GM18507 (cell line): Measurements from ENCODE around the gene HINT3.
"Not testable (repeated sequence)": the region's sequence is repeated elsewhere in the genome, so short reads cannot be mapped to it uniquely, and the experiment has no call there.

Source experiments
- DNase-seq: peaks from one replicate; pipeline ENCODE4 v3.0.0; 2011; ENCODE audit warnings: low read depth; ENCODE audit not compliant: insufficient read length; ENCODE audit errors: extremely low spot score
- FAIRE-seq: peaks from 2 replicates; lab custom pipeline; 2011; peaks lifted over from hg19 to GRCh38; lab: Jason Lieb, UNC

HINT3 gene

GRCh38 chr6:125956506-125957390 lies at the start of gene HINT3:
HINT3 (plus strand) TSS chr6:125956770; CDS start chr6:125956978, 208 bp downstream.
- DNase-seq (peak; percentile 91), FAIRE-seq (peak; percentile 96)

- peak; percentile 75 for FAIRE-seq
These were observed 46.0 kb upstream of the HINT3 start for GRCh38 chr6:125910527-125910926.

GRCh38 chr6:125911051-125911451 lies 45.5 kb upstream of the HINT3 start:
- DNase-seq, FAIRE-seq: not testable (repeated sequence)

More at GRCh38 chr6:125910527-125910926, 46.0 kb upstream of the HINT3 start:
- peak; percentile 42 for DNase-seq

- not testable (repeated sequence) for FAIRE-seq, DNase-seq
These were observed 44.1 kb upstream of the HINT3 start for GRCh38 chr6:125912430-125912829.

GRCh38 chr6:125913145-125913544 lies 43.4 kb upstream of the HINT3 start:
- FAIRE-seq, result no peak

GRCh38 chr6:125913864-125914351 lies 42.7 kb upstream of the HINT3 start:
- DNase-seq (no peak), FAIRE-seq (no peak)

More at GRCh38 chr6:125913145-125913544, 43.4 kb upstream of the HINT3 start:
- no peak for DNase-seq

GRCh38 chr6:125918230-125918629 lies 38.3 kb upstream of the HINT3 start:
- FAIRE-seq, result no peak
- no peak for DNase-seq

- DNase-seq, result peak; percentile 57
- peak; percentile 97 for FAIRE-seq
These were observed 37.6 kb upstream of the HINT3 start for GRCh38 chr6:125918681-125919566.

GRCh38 chr6:125919618-125920017 lies 37.0 kb upstream of the HINT3 start:
- no peak for DNase-seq
- FAIRE-seq, result no peak

- no peak for DNase-seq
- no peak for FAIRE-seq
These were observed 34.2 kb upstream of the HINT3 start for GRCh38 chr6:125922322-125922860.

GRCh38 chr6:125923366-125923877 lies 33.1 kb upstream of the HINT3 start:
- no peak for DNase-seq
- FAIRE-seq, result no peak

GRCh38 chr6:125924169-125924568 lies 32.4 kb upstream of the HINT3 start:
- FAIRE-seq (no peak), DNase-seq (no peak)

- DNase-seq, result no peak
- no peak for FAIRE-seq
These were observed 31.7 kb upstream of the HINT3 start for GRCh38 chr6:125924697-125925358.

- no peak for FAIRE-seq
These were observed 29.9 kb upstream of the HINT3 start for GRCh38 chr6:125926711-125927110.

GRCh38 chr6:125927761-125928160 lies 28.8 kb upstream of the HINT3 start:
- FAIRE-seq (no peak), DNase-seq (no peak)

More at GRCh38 chr6:125926711-125927110, 29.9 kb upstream of the HINT3 start:
- DNase-seq, result no peak

- FAIRE-seq (no peak), DNase-seq (no peak)
These were observed 25.7 kb upstream of the HINT3 start for GRCh38 chr6:125930765-125931418.

GRCh38 chr6:125931733-125932450 lies 24.7 kb upstream of the HINT3 start:
- FAIRE-seq (peak; percentile 31), DNase-seq (no peak)

- no peak for FAIRE-seq
- DNase-seq, result no peak
These were observed 24.1 kb upstream of the HINT3 start for GRCh38 chr6:125932451-125932795.
